ENCODE data around the gene DDX17.

Gene DDX17

DNA sequence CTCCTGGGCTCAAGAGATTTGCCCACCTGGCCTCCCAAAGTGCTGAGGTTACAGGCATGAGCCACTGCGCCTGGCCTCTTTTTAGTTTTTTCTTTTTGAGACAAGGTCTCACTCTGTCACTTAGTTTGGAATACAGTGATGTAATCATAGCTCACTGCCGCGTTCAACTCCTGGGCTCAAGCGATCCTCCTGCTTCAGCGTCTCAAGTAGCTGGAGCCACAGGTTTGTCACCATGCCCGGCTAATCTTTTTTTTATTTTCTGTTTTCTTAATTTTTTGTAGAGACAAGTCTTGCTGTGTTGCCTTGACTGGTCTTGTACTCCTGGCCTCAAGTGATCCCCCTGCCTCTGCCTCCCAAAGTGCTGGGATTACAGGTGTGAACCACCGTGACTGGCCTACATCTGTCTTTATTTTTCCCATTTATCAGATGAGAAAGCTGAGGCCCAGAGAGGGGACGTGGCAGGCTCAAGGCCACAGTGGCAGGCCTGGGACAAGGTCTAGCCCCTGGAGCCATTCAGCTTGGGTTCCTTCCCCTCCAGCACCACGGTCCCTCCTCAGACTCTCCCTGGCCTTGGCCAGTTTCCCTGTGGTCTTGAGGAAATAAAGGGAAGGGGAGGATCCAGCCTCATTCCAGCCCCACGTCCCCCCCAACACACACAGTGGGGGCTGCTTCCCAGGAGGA, 41.0 kb downstream of the DDX17 start:
- no peak for DNase-seq

DNA sequence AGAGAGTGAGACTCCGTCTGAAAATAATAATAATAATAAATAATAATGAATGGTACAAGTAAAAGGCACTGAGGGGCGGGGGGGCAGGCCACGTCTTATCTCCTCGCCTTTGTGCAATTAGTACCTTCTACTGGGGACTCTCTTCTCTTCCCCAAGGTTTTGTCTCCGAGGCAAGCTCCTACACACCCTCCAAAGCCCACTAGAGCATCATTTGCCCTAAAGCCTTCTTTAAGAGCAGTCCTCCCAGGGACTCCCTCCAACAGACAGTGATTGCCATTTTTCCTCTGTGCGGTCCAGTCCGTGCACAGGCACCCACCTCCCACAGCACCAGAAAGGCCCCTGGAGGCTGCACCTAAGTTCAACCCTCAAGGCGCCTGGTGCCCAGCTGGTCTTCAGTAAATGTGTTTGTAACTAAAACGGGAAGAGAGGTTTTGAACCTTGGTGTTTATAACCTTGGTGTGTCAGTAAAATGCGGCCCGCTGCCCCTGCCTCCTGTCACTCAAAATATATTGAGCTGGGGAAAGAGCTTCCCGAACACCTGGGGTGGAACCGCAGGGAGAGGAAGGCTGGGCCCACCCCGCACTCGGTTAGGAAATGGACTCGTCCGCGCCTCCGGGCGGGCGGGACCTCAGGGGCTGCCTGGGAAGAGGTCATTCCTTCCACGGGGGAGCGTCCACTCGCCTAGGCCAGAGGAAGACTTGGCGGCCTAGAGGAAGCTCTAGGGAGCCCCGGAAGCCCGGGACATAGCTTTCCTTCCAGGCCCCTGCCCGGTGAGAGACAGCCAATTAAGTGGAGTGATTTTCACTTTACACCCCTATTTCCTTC, 42.9 kb downstream of the DDX17 start:
- DNase-seq: no peak

DNA sequence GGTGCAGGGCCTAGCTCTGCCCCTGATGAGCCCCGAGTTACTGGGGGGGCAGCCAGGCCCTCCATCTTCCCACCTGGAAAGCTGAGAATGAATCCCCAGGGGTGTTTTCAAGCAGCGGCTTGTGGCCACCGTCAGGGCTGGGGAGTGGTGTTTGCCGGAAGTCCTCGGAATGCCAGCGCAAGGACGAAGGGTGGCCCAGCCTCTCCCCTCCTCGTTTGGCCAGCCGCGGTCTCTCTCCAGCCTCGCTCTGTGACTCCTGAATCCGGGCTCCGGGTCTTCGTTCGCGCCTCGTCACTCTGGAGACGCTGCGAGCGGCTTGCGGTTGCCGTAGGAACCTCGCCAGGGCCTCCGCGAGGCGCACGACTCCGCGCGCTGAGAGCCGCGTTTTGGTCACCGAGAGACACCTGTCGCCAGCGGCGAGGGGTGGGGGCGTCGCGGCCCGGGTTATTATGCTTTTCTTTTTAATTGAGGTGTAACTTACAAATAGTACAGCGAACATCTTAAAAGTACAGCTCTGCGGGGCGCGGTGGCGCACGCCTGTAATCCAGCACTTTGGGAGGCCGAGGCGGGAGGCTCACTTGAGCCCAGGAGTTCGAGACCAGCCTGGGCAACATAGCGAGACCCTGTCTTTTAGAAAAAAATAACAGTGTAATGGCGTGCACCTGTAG, 44.6 kb downstream of the DDX17 start:
- peak; percentile 41 for DNase-seq

DNA sequence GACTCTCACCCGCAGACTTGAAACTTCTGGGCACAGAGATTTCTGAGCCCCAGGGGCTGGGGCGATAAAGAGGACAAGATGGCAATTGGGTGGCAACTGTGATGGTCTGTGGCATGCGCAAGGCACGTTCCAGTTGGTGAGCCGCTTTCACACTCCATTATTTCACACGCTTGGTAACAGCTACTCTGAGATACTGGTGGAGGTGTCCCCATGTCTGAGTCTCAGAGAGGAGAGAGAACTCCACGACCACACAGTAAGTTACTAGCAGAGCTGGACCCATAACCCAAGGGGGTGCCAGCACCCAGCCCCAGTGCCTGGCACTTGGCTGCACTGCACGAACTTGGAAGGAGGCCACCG, 45.1 kb downstream of the DDX17 start:
- DNase-seq: no peak

DNA sequence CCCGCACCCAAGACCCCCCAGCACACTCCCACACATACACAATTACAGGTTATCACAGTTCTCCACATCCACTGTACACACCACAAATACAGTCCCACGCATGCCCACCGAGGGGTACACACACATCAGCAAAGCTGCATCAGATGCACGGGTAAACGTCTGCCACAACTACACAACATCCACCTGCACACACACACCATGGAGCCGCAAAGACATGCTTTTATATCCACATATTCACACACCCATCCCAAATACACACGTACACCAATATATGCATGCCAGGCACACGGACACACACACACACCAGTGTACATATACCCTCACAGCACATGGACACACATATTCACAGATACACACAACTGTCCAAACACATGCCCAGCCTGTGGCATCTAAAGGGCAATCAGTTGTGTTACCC, 45.7 kb downstream of the DDX17 start:
- DNase-seq: no peak

DNA sequence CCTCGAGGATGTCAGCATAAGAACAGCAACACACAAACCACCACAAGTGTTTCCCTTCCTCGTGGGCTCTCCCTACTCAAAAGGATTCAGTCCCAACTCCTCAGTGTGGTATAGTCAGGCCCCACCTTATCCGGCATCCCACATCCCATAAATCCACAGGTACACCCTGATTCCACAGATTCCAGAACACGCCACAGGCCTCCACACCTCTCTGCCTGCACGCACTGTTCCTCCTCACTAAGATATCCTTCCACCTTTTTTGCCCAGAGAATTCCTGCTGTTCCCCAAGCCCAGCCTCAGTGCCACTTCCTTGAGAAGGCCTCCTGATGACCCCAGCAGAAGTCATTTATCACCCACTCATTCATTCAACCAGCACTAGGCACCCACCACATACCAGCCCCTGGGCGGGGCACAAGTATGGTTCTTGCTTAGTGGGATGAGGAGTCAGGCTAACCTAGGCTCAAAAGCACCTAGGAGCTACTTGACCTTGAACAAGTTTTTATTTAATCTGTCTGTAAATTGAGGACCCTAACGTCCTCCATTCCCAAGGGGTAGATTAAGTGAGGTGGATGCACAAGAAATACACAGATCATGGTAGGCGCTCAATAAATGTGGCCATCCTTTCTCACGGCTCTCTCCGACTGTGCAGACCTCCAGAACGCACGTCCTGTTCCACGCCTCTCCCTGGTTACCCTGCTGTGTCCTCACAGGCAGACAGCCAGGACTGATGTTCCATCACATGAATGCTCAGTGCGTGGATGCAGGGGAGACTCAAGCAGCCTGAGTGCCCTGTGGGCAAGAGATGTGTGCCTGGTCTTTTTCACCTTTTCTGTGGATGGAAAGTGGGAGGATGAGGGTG, 49.0 kb downstream of the DDX17 start:
- no peak for DNase-seq

DNA sequence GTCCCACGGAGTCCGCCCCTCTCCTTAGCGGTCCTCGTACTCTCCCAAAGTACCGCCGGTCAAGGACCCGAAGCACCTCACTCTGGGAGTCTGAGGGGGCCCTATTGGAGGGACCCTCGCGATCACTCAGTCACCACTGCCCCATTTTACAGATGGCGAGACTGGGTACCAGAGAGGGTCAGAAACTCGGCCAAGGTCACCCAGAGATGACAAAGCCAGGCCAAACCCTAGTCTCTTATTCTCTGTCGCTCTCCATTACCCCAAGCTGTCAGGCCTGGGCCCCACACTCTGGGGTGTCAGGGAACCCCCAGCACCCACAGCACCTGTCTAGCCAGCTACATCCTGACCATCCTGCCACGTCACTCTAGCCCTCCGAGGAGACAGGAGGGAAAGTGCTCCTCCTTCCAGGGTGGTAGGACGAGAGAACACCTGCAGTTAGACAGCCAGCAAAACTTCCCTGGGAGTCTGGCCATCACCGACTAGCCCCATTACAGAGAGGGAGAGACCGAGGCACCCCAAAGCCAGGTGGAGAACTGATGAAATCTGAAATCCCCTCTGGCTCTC, 49.8 kb downstream of the DDX17 start:
- no peak for DNase-seq

DNA sequence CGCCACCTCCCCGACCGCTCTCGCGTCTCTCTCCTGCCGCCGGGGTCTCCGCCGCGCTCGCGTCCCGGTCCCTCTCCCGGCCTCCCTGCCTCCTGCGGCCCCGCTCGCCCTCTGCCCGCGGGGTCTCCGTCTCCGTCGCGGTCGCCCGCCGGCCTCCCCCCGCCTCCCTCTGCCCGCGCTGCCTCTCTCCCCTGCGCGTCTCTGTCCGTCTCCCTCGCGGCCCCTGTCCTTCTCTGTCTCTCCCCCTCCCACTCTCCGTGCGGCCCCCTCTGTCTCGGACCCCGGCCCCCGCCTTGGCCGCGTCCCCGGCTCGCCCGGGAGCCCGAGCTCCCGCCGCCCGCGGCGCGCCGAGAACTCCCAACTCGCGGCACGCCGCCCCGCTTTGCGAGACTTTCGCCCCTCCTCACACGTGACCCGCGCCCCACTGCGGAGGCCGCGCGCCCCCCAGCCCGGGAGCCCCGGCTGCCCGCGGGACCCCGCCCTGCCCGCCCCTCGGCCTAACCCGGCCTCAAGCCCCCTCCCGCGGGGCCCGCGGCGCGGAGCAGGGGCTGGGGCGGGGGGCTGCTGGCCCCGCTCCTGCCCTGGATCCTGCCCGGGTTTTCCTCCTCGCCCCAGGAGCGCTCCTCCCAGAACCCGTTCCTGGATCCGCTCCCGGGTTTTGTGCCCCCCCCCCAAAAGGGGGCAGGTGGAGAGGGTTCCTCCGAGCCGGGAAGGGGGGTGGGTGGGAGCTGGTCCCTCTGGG, 50.4 kb downstream of the DDX17 start:
- no peak for DNase-seq

DNA sequence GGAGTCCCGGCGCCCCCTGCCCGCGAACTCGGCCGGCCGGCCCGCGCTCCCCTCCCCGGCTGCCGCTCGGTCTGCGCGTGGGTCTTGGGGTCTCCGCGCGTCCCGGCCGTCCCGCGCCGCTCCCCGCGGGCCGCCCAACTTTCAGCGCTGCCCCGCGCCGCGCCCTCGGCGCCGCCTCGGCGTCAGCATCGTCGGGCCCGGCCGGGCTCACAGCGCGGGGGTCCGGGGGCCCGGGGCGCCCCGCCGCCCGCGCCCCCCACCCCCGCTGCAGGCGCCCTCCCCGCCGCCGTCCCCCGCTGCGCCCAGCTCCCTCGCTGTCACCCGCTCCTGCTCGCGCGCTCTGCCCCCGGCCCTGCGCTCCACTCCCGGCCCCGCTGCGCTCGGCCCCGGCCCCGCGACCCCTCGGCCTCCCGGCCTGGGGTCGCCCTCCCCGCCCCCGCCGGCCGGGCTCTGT, 51.0 kb downstream of the DDX17 start, which contains the start of gene KCNJ4:
TSS of gene KCNJ4 (minus strand) at position 124 of the 454 bp plus-strand sequence. CDS start 27,067 bp downstream, outside the sequence.
- no peak for DNase-seq

DNA sequence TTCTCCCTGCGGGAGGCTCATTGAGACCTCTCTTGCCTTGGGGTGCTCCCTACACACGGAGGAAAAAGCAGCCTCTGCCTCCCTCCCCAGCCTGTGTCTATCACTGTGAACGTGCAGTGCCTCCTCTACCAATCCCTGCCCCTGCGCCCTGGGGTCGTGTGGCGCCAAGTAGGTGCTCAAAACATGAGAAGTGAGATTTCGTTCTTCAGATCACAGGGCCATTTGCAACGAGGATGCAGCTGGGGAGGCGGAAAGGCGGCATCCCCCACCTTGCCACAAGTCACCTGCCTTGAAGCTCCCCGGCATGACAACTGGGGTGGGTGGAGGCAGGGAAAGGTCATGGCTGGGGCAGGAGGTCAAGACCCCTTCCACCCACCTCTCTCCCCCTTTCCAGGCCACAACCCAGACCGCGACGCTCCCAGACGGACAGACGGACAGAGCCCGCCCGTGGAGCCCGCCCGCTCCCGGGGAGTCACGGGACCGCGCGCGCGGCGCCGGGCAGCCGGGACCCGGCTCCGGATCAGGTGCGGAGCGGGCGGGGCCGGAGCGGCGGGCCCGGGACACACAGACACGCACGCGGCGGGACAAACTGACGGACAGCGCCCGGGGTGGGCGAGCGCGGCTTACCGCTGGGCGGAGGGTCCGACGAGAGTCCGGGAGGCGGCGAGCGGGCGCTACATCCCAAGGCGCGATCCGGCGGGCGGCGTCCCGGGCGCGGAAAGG, 51.6 kb downstream of the DDX17 start:
- peak; percentile 30 for DNase-seq

DNA sequence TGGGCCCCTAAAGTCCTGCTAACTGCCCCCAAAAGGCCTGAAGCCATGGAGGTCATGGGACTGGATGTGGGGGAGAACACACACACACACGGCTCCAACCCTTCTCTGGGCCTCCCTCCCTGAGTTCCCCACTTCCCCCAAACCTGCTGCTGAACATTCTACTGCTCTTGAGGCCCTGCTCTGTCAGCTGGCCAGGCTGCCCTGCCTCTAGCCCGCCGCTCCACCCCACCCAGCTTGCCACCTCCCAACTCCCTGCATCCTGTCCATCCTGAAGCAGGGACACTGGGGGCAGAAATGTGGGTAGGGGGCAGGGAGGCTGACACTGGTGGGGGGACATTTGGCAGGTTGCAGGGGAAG, 52.1 kb downstream of the DDX17 start:
- DNase-seq: no peak

DNA sequence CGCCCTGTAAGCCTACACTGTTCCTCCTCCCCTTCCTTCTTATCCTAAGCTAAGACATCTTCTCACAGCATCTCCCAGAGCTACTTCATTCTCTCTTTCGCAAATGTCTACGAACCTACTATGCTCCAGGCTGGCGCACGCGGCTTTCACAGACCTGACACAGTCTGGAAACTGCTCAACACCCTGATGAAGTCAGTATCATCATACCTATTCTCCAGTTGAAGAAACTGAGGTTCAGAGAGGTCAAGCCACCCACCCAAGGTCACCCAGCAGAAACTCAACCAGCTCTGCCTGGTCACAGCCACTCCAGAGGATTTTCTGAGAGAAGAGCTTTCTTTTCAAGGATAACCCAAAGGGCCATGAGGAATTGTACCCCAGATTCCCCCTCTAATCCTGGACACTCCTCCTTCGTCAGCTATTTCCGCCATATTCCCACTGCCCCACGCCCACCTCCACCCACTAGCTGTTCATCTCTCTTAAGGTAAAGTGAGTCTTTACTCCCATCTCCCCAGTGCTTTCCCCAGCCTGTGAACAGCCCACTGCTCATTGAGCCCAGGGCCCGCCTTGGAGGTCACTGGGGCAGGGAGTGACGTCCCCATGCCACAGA, 52.9 kb downstream of the DDX17 start:
- DNase-seq: no peak

DNA sequence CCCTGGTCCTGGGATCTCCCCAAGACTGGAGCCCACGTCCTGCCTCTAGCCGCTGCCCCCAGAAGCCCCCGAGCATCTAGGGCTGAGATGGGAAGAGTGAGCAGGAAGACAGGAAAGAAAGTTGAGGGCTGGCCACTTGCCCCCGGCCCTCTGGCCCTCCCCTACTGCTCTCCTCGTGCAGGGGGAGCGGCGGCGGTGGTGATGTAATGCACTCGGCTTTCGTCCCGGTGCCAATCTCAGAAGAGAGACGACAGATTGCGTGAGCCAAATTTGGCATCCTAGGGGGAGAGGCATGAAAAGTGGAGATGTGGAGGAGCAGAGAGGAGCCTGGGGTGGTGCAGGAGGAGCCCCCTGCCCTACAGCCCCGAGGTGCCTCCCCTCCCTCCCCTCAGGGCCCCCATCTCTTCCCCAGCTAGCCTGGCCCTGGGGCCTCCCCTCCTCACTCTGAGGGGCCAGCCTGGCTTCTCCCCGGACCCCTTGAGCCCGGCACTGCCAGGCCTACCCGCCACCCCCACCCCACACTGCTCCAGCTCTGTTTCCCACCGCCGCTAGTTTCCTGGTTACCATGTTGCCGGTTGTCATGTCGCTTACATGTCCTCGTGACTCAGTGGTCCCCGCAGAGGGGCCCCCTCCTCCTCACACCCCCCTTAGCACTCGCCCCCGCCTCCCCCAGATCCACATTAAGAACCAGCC, 53.6 kb downstream of the DDX17 start:
- DNase-seq: no peak

DNA sequence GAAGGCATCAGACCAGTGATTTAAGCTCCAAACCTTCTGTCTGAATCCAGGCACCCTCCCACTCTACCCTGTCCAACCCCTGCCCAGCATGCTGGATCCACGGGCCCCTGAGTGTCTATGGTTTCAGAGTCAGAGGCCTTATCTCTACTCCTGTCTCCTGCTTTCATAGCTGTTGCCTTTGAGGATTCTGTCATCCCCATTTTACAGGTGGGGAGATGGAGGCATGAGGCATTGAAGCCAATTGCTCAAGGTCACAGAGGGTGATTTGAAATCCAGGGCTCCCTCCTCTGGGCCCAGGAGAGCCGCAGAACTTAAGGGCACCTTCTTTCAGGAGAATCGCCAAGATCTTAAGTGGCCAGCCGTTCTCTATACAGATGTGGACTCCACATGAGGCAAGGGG, 54.2 kb downstream of the DDX17 start:
- DNase-seq: no peak

DNA sequence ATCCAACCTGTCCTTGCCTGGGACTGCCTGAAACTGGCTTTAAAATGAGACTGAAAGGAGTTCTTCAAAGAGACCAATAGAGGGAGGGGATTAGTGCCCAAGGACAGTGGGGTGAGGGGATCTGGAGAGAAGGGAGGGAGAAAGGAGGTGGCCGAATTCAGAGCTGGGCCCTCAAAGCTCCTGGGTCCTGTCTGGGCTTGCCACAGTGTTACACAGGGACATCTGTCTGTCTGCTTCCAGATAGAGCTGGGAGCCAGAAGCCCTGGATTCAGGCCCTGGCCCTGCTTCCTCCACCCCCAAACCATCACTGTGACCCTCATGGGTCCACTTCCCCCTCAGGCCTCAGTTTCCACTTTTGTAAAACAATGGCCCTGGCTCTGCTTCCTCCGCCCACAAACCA, 54.7 kb downstream of the DDX17 start:
- no peak for DNase-seq

DNA sequence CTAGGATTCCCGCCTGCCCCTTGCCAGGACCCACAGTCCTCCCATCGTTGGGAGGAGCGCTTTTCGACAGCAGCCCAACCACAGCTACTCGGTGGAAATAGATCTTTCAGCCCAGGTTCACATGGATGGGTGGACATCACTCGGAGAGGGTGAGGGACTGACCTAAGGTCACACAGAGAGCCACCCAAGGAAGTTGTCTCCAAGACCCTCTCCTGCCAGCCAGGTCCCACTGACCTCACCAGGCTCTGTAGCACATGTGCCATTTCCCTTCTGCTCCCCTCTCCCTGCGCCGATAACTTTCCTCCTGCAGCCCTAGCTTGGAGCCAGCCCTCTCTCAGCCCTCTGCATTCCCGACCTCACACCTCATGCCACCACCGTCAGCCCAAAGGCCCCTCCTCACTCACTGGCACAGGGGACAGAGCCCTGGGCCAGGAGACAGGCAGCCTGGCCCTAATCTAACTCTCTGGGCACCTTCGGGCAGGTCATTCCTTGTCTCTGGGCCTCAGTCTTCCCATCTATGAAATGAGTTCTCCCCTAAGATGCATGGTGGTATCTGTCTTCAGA, 55.8 kb downstream of the DDX17 start:
- DNase-seq: no peak

DNA sequence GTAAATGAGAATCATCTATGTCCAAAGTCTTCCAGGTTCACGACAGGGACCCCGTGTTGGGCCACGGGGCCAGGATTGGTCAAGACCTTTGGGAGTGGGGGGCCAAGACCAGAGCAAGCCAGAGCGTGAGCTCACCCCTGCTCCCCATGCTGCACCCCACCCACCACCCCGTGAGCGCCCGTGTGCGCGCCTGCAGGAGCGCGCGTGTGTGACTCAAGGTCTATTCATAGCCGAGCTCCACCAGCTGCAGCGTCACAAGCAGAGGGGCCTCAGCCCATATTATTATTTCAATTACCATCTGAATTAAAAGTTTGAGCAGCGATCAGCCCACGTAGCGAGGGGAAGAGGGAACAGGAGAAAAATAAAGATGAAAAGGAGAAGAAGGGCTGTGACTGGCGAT, 56.3 kb downstream of the DDX17 start:
- DNase-seq: no peak

DNA sequence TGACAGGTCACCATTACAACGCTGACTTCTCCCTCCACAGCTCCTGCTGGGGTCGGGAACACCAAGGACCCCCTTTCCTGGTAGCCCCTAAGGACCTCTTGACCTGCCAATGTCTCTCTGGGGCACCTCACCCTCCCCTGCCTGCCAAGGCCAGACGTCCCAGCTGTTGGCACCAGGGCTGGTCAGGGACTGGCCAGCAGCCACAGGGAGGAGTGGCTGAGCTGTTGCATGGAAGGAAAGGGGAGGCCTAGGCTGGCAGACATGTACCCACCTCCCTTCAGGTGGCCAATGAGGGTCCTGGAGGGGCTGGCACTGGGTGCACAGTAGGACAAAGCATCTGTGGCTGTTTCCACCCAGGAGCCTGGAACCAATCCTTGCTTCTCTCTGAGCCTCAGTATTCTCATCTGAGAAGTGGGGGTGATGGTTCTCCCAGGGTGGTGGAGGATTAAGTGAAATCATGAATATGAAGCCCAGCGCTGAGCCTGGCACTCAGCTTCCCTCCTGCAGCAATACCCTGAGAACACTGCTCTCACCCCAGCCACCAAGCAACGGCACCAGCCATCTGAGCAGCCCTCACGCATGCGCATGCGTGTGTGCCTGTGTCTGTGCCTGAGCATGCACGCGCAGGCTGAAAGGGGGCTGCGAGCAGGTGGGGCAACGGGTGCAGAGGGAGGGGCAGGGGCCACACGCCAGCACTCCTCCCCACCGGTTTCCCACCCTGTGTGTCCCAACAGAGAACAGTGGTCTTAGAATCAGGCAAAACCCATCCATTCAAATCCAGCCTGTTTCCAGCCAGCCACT, 57.0 kb downstream of the DDX17 start:
- no peak for DNase-seq

Measured in CD4-positive, alpha-beta T cell treated with Interleukin-17A for 4 hours (primary cell).